ENCODE data around the gene CXXC5. TPM values are rescaled to one million over a fixed set of nuclear protein-coding genes. Genes with fewer than 3 reads are reported as not detected.
A peak's percentile ranks its signal among the peaks of the same experiment; 100 is the strongest.

CXXC5 gene
- total and polyA plus RNA-seq, 9 donors = 4.4 to 35.7 (median 8.7) TPM

- Histone ChIP-seq H3K4me3 (no peak overlapping the region), H3K4me1 (ENCODE audit: insufficient read depth) (peaks cover 7% of the 10 kb centered on the region), H3K36me3 (no peaks in the 10 kb centered on the region), H3K9me3 (no peaks in the 10 kb centered on the region), H3K27ac (no peak overlapping the region), H3K27me3 (no peaks in the 10 kb centered on the region)
- intact Hi-C loops (cut with DNase I) = loop anchor here in 1 of 4 donors (5.0 to 10.0 kb wide), 2 partner anchors 43 to 75 kb away; partner anchors contain the start of gene CXXC5
- TF ChIP-seq CTCF (IDR thresholded peaks at IDR 0.05) = peak in 1 of 3 donors; percentile 35
- TF ChIP-seq EP300 (IDR thresholded peaks at IDR 0.05) = no peak
- no peak for TF ChIP-seq POLR2A (IDR thresholded peaks at IDR 0.05)
- 8 to 15% (median 10%) methylated on average over 16 of the region's 16 CpGs for WGBS, 3 donors
- DNase-seq = peak in 2 of 5 donors; percentile 31 to 61
Measured at GRCh38 chr5:139690064-139690802, 42.1 kb downstream of the CXXC5 start.

DNA sequence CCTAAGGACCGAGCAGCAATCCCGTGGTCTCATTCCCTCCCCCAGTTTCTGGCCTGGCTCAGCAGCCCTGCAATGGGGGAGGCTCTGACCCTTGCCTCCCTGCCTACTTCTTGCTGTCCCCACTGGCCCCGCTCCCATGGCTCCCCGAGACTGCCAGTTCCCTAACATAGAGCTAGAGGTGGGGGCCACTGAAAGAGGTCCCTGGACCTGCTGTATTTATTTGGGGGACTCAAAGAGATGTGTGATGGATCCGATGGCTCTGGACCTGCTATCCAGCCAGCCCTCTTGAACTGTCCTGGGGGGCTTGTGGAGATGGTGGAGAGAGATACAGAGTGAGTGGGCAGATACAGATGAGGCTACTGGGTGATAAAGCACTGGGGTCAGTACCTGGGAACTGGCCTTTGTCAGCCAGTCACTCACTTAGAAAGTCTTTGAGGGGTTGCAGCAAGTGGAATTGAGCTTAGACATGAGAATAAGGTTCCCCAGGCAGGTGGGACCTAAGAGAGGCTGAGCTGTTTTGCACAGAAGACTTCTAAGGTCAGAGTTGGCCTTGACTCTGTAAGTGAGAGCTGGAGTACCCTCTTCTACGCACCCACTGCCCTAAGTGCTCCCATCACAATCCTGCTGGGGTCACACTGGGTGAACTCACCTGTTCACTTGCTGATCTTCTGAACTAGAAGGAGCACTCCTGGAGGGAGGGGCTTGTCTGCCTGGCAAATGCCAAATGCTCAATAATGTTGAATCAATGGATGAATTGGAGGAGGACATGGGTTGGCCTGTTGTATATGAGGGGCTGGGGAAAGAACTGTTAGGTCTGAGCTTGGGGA lies 42.9 kb downstream of the CXXC5 start:
- Histone ChIP-seq H3K4me3 (no peak overlapping the region), H3K9me3 (no peaks in the 10 kb centered on the region), H3K27ac (no peak overlapping the region), H3K36me3 (no peaks in the 10 kb centered on the region), H3K4me1 (ENCODE audit: insufficient read depth) (peaks cover 7% of the 10 kb centered on the region), H3K27me3 (no peaks in the 10 kb centered on the region)
- DNase-seq = no peak
- WGBS, 3 donors = 55 to 60% (median 59%) methylated on average over 6 of the region's 6 CpGs
- intact Hi-C loops (cut with DNase I) = loop anchor here in 1 of 4 donors (5.0 to 10.0 kb wide), 2 partner anchors 44 to 74 kb away; partner anchors contain the start of gene CXXC5
- no peak for TF ChIP-seq POLR2A (IDR thresholded peaks at IDR 0.05)
- no peak for TF ChIP-seq EP300 (IDR thresholded peaks at IDR 0.05)
- no peak for TF ChIP-seq CTCF (IDR thresholded peaks at IDR 0.05)

DNA sequence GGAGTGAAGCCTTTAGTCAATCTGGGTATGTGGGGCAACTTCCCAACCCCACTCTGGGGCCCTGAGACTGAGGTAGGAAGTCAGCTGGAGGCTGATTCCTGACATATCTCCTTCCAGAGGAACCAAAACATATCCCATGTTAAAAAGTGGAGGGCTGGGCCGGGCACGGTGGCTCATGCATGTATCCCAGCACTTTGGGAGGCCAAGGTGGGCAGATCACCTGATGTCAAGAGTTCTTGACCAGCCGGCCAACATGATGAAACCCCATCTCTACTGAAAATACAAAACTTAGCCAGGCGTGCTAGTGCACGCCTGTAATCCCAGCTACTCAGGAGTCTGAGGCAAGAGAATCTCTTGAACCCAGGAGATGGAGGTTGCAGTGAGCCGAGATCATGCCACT lies 44.0 kb downstream of the CXXC5 start:
- 91 to 97% (median 93%) methylated on average over 6 of the region's 6 CpGs for WGBS, 3 donors
- TF ChIP-seq POLR2A (IDR thresholded peaks at IDR 0.05) (no peak), EP300 (IDR thresholded peaks at IDR 0.05) (no peak), CTCF (IDR thresholded peaks at IDR 0.05) (no peak)
- H3K4me1 ChIP-seq (ENCODE audit: insufficient read depth) = peaks cover 9% of the 10 kb centered on the region
- intact Hi-C loops (cut with DNase I) = loop anchor here in 1 of 4 donors (5.0 to 10.0 kb wide), 2 partner anchors 45 to 73 kb away; partner anchors contain the start of gene CXXC5
- H3K36me3 ChIP-seq = no peaks in the 10 kb centered on the region
- no peak for DNase-seq
- no peaks in the 10 kb centered on the region for H3K9me3 ChIP-seq
- no peaks in the 10 kb centered on the region for H3K27me3 ChIP-seq
- H3K27ac ChIP-seq = no peak overlapping the region
- no peak overlapping the region for H3K4me3 ChIP-seq

- intact Hi-C loops (cut with DNase I) = loop anchor here in 1 of 4 donors (5.0 to 10.0 kb wide), 2 partner anchors 45 to 72 kb away; partner anchors contain the start of gene CXXC5
- Histone ChIP-seq H3K4me3 (no peak overlapping the region), H3K36me3 (no peaks in the 10 kb centered on the region), H3K9me3 (no peaks in the 10 kb centered on the region), H3K4me1 (ENCODE audit: insufficient read depth) (peaks cover 11% of the 10 kb centered on the region), H3K27me3 (no peaks in the 10 kb centered on the region), H3K27ac (no peak overlapping the region)
- TF ChIP-seq POLR2A (IDR thresholded peaks at IDR 0.05) = no peak
- TF ChIP-seq CTCF (IDR thresholded peaks at IDR 0.05) = no peak
- TF ChIP-seq EP300 (IDR thresholded peaks at IDR 0.05) = no peak
- 78 to 84% (median 83%) methylated on average over 8 of the region's 8 CpGs for WGBS, 3 donors
- no peak for DNase-seq
Measured at GRCh38 chr5:139692679-139693308, 44.6 kb downstream of the CXXC5 start.
